ENCODE measurements around the gene ZBTB42.

The ZBTB42 gene

DNA sequence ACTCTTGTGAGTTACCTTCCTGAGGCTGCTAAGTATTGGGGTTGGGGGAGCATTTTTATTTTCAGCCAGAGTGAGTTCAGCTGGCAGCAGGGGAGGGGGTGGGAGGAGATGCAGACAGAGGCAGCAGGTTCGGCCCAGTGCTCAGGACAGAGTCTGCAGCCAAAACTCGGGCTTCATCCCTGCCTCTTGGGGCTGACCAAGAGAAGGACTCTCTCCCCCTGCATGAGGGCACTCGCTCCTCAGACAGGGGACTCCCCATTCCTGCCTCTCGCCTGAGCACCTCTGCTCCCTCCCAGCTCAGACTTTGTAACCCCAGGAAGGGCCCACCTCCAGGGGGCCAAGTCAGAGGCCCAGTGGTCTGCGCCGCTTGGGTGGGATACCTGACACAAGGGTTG, 4.2 kb upstream of the ZBTB42 start:
- DNase-seq (ENCODE audit: low spot score) (no peak), ATAC-seq (ENCODE audit: low read depth) (no peak)
- Histone ChIP-seq H3K4me3 (ENCODE audit: severe bottlenecking) (no peak overlapping the region), H3K27ac (ENCODE audit: poor library complexity, severe bottlenecking) (no peak overlapping the region), H3K27me3 (ENCODE audit: insufficient read depth, poor library complexity, severe bottlenecking) (no peaks in the 10 kb centered on the region), H3K36me3 (ENCODE audit: low read depth) (peaks cover 19% of the 10 kb centered on the region), H3K4me1 (ENCODE audit: insufficient read depth, poor library complexity, severe bottlenecking) (peaks cover 11% of the 10 kb centered on the region), H3K9me3 (ENCODE audit: severe bottlenecking) (no peaks in the 10 kb centered on the region)
- TF ChIP-seq CTCF (IDR thresholded peaks at IDR 0.05; ENCODE audit: poor library complexity, severe bottlenecking) = no peak

- TF ChIP-seq CTCF (IDR thresholded peaks at IDR 0.05; ENCODE audit: poor library complexity, severe bottlenecking) = no peak
- no peak for ATAC-seq (ENCODE audit: low read depth)
- no peaks in the 10 kb centered on the region for H3K9me3 ChIP-seq (ENCODE audit: severe bottlenecking)
- no peaks in the 10 kb centered on the region for H3K27me3 ChIP-seq (ENCODE audit: insufficient read depth, poor library complexity, severe bottlenecking)
- H3K4me1 ChIP-seq (ENCODE audit: insufficient read depth, poor library complexity, severe bottlenecking) = peaks cover 13% of the 10 kb centered on the region
- peaks cover 12% of the 10 kb centered on the region for H3K36me3 ChIP-seq (ENCODE audit: low read depth)
- no peak overlapping the region for H3K27ac ChIP-seq (ENCODE audit: poor library complexity, severe bottlenecking)
- no peak for DNase-seq (ENCODE audit: low spot score)
- no peak overlapping the region for H3K4me3 ChIP-seq (ENCODE audit: severe bottlenecking)
Observed at GRCh38 chr14:104797115-104798044, 3.5 kb upstream of the ZBTB42 start.

- Histone ChIP-seq H3K9me3 (ENCODE audit: severe bottlenecking) (no peaks in the 10 kb centered on the region), H3K27me3 (ENCODE audit: insufficient read depth, poor library complexity, severe bottlenecking) (no peaks in the 10 kb centered on the region), H3K4me3 (ENCODE audit: severe bottlenecking) (no peak overlapping the region), H3K4me1 (ENCODE audit: insufficient read depth, poor library complexity, severe bottlenecking) (peaks cover 13% of the 10 kb centered on the region), H3K36me3 (ENCODE audit: low read depth) (no peaks in the 10 kb centered on the region; the same call in 1 of the 2 replicates), H3K27ac (ENCODE audit: poor library complexity, severe bottlenecking) (no peak overlapping the region)
- TF ChIP-seq CTCF (IDR thresholded peaks at IDR 0.05; ENCODE audit: poor library complexity, severe bottlenecking) = no peak
- DNase-seq (ENCODE audit: low spot score) = no peak
- no peak for ATAC-seq (ENCODE audit: low read depth)
Observed at GRCh38 chr14:104798300-104799243, 2.3 kb upstream of the ZBTB42 start.

DNA sequence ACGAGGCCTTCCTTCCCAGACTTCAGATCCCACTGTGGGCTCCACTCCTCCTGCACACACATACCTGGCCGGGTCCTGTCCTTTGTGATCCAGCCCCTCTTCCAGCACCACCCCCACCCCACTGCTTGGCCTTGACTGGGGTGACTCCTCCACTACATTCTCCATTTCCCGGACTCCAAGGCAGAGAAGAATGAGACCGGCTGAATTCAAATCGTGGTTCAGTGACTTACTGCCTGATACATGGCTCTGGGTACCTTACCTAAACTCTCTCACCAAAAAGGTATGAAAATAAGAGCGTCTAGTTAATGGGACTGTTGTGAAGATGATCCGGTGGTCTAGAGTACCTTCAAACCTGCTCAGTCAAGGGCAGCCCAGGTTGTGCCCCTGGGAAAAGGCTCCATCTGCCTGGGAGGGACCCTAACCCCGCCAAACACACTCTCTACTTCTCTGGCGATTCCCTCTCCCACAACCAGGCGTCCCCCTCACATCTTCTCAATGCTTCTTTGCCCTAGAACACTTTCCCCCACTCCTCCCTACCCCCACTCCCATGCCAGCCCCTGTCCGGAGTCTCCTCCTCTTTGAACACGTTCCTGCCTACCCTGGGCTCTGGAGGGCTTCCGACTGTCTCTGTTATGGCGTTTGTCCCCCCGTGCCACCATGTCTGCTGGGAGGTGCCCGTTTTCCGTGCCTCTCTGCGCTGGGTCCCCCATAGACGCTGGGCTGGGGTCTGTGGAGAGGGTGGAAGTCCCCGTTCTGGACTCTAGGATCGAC, 1.5 kb upstream of the ZBTB42 start:
- Histone ChIP-seq H3K27me3 (ENCODE audit: insufficient read depth, poor library complexity, severe bottlenecking) (no peaks in the 10 kb centered on the region), H3K36me3 (ENCODE audit: low read depth) (no peaks in the 10 kb centered on the region), H3K27ac (ENCODE audit: poor library complexity, severe bottlenecking) (no peak overlapping the region), H3K9me3 (ENCODE audit: severe bottlenecking) (no peaks in the 10 kb centered on the region), H3K4me1 (ENCODE audit: insufficient read depth, poor library complexity, severe bottlenecking) (peaks cover 6% of the 10 kb centered on the region), H3K4me3 (ENCODE audit: severe bottlenecking) (no peak overlapping the region)
- ATAC-seq (ENCODE audit: low read depth) (no peak), DNase-seq (ENCODE audit: low spot score) (no peak)
- TF ChIP-seq CTCF (IDR thresholded peaks at IDR 0.05; ENCODE audit: poor library complexity, severe bottlenecking) = no peak
